Thyroid gland (tissue), 4 donors: ENCODE results near the gene COL6A3. TPM values are rescaled to one million over a fixed set of nuclear protein-coding genes. Genes with fewer than 3 reads are reported as not detected.

ENCODE experiments used
- DNase-seq, 2 donors: peaks; one replicate each; pipeline ENCODE4 v3.0.0-alpha.2; 2019
- H3K27ac ChIP-seq, 3 donors: fragments of 200-600 bp; sonication (generic); 1 replicate in 2 of 3; 2 replicates in 1 of 3; pipeline ENCODE4 v1.5.1; 2016 to 2019; ENCODE audit warnings: mild to moderate bottlenecking in 1 of 3, moderate library complexity in 1 of 3
- H3K27me3 ChIP-seq: fragments of 200-600 bp; sonication (generic); one replicate; pipeline ENCODE4 v1.5.1; 2019
- H3K36me3 ChIP-seq, 2 donors: fragments of 200-600 bp; sonication (generic); one replicate each; pipeline ENCODE4 v1.5.1; 2016 to 2019
- H3K4me1 ChIP-seq, 2 donors: fragments of 200-600 bp; sonication (generic); one replicate each; pipeline ENCODE4 v1.5.1; 2017 to 2019
- H3K4me3 ChIP-seq, 3 donors: fragments of 200-600 bp; sonication (generic); replicated peaks in 1 of 3; 1 replicate in 2 of 3; 2 replicates in 1 of 3; pipeline ENCODE4 v1.5.1; 2016; ENCODE audit warnings: mild to moderate bottlenecking in 1 of 3
- H3K9me3 ChIP-seq: fragments of 200-600 bp; sonication (generic); one replicate; pipeline ENCODE4 v1.5.1; 2017
- CTCF ChIP-seq, 6 experiments: fragments of 200-600 bp in 3 of 6; fragments of 450-650 bp in 3 of 6; sonication (generic) in 3 of 6; IDR thresholded peaks; one replicate each; pipeline ENCODE4 v1.5.1; 2016 to 2019; ENCODE audit warnings: antibody characterized with exemption in 6 of 6, mild to moderate bottlenecking in 2 of 6, inconsistent platforms in 1 of 6, moderate library complexity in 1 of 6
- POLR2A ChIP-seq, 2 donors: fragments of 450-650 bp; IDR thresholded peaks; one replicate each; pipeline ENCODE4 v1.6.1; 2017; ENCODE audit warnings: antibody characterized with exemption in 2 of 2, mild to moderate bottlenecking in 2 of 2, moderate library complexity in 1 of 2
- WGBS, 2 donors: methylation state at CpG; one replicate each; pipeline ENCODE4 v1.1.5; 2017; 5-methylcytosine and 5-hydroxymethylcytosine counted together
- intact Hi-C: fragments of 100-400 bp; cut with DNase I; formaldehyde crosslinking; loops from one replicate; pipeline ENCODE4 v1.15.1; 2023
- total RNA-seq, 4 donors: library from RNA; depleted of rRNA; stranded (reverse); fragments of >200 nt; gene quantifications; one replicate each; pipeline ENCODE4 v1.2.3, GENCODE V29; 2016

The COL6A3 gene, protein sequence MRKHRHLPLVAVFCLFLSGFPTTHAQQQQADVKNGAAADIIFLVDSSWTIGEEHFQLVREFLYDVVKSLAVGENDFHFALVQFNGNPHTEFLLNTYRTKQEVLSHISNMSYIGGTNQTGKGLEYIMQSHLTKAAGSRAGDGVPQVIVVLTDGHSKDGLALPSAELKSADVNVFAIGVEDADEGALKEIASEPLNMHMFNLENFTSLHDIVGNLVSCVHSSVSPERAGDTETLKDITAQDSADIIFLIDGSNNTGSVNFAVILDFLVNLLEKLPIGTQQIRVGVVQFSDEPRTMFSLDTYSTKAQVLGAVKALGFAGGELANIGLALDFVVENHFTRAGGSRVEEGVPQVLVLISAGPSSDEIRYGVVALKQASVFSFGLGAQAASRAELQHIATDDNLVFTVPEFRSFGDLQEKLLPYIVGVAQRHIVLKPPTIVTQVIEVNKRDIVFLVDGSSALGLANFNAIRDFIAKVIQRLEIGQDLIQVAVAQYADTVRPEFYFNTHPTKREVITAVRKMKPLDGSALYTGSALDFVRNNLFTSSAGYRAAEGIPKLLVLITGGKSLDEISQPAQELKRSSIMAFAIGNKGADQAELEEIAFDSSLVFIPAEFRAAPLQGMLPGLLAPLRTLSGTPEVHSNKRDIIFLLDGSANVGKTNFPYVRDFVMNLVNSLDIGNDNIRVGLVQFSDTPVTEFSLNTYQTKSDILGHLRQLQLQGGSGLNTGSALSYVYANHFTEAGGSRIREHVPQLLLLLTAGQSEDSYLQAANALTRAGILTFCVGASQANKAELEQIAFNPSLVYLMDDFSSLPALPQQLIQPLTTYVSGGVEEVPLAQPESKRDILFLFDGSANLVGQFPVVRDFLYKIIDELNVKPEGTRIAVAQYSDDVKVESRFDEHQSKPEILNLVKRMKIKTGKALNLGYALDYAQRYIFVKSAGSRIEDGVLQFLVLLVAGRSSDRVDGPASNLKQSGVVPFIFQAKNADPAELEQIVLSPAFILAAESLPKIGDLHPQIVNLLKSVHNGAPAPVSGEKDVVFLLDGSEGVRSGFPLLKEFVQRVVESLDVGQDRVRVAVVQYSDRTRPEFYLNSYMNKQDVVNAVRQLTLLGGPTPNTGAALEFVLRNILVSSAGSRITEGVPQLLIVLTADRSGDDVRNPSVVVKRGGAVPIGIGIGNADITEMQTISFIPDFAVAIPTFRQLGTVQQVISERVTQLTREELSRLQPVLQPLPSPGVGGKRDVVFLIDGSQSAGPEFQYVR (N-terminal part only)
- total RNA-seq: 100 to 1,000 TPM in 3 of 4 donors, 10 to 100 TPM in 1; 82.6 to 168 (median 146) TPM

- intact Hi-C loops: loop anchor here (5.0 kb wide), 1 partner anchor 247 kb away; no protein-coding TSS in a partner anchor
- Histone ChIP-seq H3K36me3 (no peaks in the 10 kb centered on the region), H3K4me1 (no peaks in the 10 kb centered on the region), H3K4me3 (peak within 1 kb of the TSS in 2 of 3 donors; percentile 12 to 14), H3K9me3 (no peaks in the 10 kb centered on the region), H3K27me3 (no peaks in the 10 kb centered on the region), H3K27ac (peak within 1 kb of the TSS; percentile 26 to 79 (median 64))
- DNase-seq: peak in 1 of 2 donors; percentile 28
- WGBS, 2 donors: 48 to 50% methylated on average over 15 to 16 of the region's 16 CpGs
- TF ChIP-seq CTCF (IDR thresholded peaks at IDR 0.05): no peak
- TF ChIP-seq POLR2A (IDR thresholded peaks at IDR 0.05): no peak
Observed at GRCh38 chr2:237413777-237414661, at the start of gene COL6A3. Gene COL6A3, minus strand, starts transcription at chr2:237414164. Its CDS starts 17,347 bp downstream, at chr2:237396817.

DNA sequence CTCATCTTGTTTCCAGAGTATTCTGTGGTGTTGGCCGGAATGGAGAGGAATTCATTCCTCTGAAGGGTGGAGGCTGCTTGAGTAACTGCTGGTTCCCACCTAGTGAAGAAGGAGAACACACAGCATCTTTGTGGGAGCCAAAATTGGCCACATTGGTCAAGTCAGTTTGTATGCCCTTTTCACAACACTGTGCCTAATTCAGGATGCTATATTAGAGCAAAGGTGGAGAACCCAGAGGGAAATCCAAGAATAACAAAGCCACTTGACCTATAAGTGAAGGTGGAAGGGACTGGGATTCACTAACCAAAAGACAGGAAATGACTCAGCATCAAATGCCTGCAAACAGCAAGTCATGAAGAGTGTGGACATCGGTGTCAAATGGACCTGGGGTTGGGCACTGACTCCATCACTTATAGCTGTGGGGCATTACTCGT is 45.8 kb upstream of the COL6A3 start:
- Histone ChIP-seq H3K27ac (no peak overlapping the region), H3K4me1 (peaks cover 0 to 5% of the 10 kb centered on the region in 2 donors), H3K9me3 (no peaks in the 10 kb centered on the region), H3K36me3 (no peaks in the 10 kb centered on the region), H3K27me3 (no peaks in the 10 kb centered on the region), H3K4me3 (no peak overlapping the region)
- 83 to 84% methylated on average over 3 of the region's 3 CpGs for WGBS, 2 donors
- no peak for DNase-seq
- TF ChIP-seq CTCF (IDR thresholded peaks at IDR 0.05) (no peak), POLR2A (IDR thresholded peaks at IDR 0.05) (no peak)
- intact Hi-C loops: no loop called here

DNA sequence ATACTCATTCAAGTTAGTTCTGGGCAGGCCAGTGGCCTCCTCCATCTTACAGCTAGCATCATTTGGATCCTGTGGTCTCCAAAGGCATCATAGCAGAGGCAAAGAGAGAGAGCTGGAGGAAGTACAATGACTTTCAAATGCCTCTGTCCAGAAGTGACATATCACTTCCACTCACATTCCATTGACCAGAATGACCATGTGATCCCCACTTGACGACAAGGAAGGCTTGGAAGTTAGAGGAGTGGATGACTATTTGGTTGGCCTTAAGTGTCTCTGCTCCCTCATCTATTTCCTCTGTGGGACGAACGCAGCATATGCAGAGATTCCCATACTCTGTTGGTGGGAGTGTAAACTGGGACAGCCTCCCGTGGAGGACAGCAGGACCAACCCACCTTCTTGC is 45.3 kb upstream of the COL6A3 start:
- no peak for DNase-seq
- TF ChIP-seq POLR2A (IDR thresholded peaks at IDR 0.05): no peak
- TF ChIP-seq CTCF (IDR thresholded peaks at IDR 0.05): no peak
- no peaks in the 10 kb centered on the region for H3K36me3 ChIP-seq
- H3K4me1 ChIP-seq: peaks cover 0 to 5% of the 10 kb centered on the region in 2 donors
- H3K4me3 ChIP-seq: no peak overlapping the region
- H3K27me3 ChIP-seq: no peaks in the 10 kb centered on the region
- H3K9me3 ChIP-seq: no peaks in the 10 kb centered on the region
- H3K27ac ChIP-seq: no peak overlapping the region
- intact Hi-C loops: no loop called here
- 79 to 86% methylated on average over 4 of the region's 4 CpGs for WGBS, 2 donors

DNA sequence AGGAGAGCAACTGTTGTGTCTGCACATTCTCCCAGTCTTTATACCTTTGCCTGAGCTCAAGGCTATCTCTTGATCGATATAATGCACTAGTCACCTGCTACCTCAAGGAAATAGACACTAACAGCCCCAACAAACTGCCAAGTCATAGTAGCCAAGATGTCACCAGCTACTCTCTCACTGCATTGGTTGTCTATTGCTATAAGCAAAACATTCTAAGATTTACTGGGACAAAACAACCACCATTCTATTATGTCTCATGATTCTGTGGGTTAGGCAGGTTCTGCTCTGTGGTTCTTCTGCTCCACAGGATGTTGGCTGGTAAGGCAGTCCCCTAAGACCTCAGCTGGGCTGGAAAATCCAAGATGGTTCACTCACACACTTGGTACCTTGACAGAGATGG is 44.6 kb upstream of the COL6A3 start:
- DNase-seq: no peak
- 94 to 96% methylated on average over 1 of the region's 1 CpG for WGBS, 2 donors
- Histone ChIP-seq H3K27me3 (no peaks in the 10 kb centered on the region), H3K4me1 (peaks cover 0 to 5% of the 10 kb centered on the region in 2 donors), H3K9me3 (no peaks in the 10 kb centered on the region), H3K4me3 (no peak overlapping the region), H3K27ac (no peak overlapping the region), H3K36me3 (no peaks in the 10 kb centered on the region)
- TF ChIP-seq POLR2A (IDR thresholded peaks at IDR 0.05) (no peak), CTCF (IDR thresholded peaks at IDR 0.05) (no peak)
- intact Hi-C loops: no loop called here
